Esophagus squamous epithelium (tissue), 5 donors: ENCODE measurements around the gene GRK6. TPM values are rescaled to one million over a fixed set of nuclear protein-coding genes. Genes with fewer than 3 reads are reported as not detected.

Experiments used
- DNase-seq: peaks from one replicate; lab custom pipeline; 2025; lab: John Stamatoyannopoulos, UW
- H3K27ac ChIP-seq, 4 donors: fragments of 200-600 bp; sonication (generic); one replicate each; pipeline ENCODE4 v1.5.1; 2016 to 2019; ENCODE audit warnings: mild to moderate bottlenecking in 1 of 4
- H3K27me3 ChIP-seq, 4 donors: fragments of 200-600 bp; sonication (generic); 1 replicate in 3 of 4; 2 replicates in 1 of 4; pipeline versions ENCODE4 v1.5.1 to v1.6.0; 2017 to 2021; ENCODE audit warnings: antibody characterized with exemption in 1 of 4
- H3K36me3 ChIP-seq, 3 donors: fragments of 200-600 bp; sonication (generic); one replicate each; pipeline ENCODE4 v1.5.1; 2016 to 2019
- H3K4me1 ChIP-seq, 3 donors: fragments of 200-600 bp; sonication (generic); one replicate each; pipeline ENCODE4 v1.5.1; 2017 to 2019
- H3K4me3 ChIP-seq, 4 donors: fragments of 200-600 bp; sonication (generic); 1 replicate in 3 of 4; 2 replicates in 1 of 4; pipeline ENCODE4 v1.5.1; 2016 to 2019; ENCODE audit warnings: mild to moderate bottlenecking in 2 of 4, moderate library complexity in 1 of 4
- H3K9me3 ChIP-seq, 3 donors: fragments of 200-600 bp; sonication (generic); one replicate each; pipeline ENCODE4 v1.5.1; 2016 to 2019
- CTCF ChIP-seq, 6 experiments: fragments of 450-650 bp in 4 of 6; fragments of 200-600 bp in 2 of 6; sonication (generic) in 2 of 6; IDR thresholded peaks; one replicate each; pipeline ENCODE4 v1.5.1; 2016 to 2019; ENCODE audit warnings: antibody characterized with exemption in 6 of 6, mild to moderate bottlenecking in 4 of 6, moderate library complexity in 4 of 6
- POLR2A ChIP-seq, 4 donors: fragments of 450-650 bp; IDR thresholded peaks; one replicate each; pipeline ENCODE4 v1.6.1; 2017; ENCODE audit warnings: antibody characterized with exemption in 4 of 4, mild to moderate bottlenecking in 4 of 4, moderate library complexity in 3 of 4
- WGBS, 2 donors: methylation state at CpG; one replicate each; pipeline ENCODE4 v1.1.5; 2018; 5-methylcytosine and 5-hydroxymethylcytosine counted together
- intact Hi-C: fragments of 100-400 bp; cut with DNase I; formaldehyde crosslinking; loops from one replicate; pipeline ENCODE4 v1.15.0; 2022
- total RNA-seq, 4 donors: library from RNA; depleted of rRNA; stranded (reverse); fragments of >200 nt; gene quantifications; one replicate each; pipeline ENCODE4 v1.1.0, GENCODE V29; 2016
- donor health status: DM: yes; HTN: yes; CAD: no.

The GRK6 gene
- total RNA-seq, 4 donors from 2014 or later: 24.6 to 39.7 (median 29.5) TPM

GRCh38 chr5:177454397-177455035, 28.0 kb downstream of the GRK6 start:
- DNase-seq: peak; percentile 63
- peak overlapping the region; percentile 43 to 76 (median 60) for H3K4me3 ChIP-seq
- peaks cover 34 to 71% (median 40%) of the 10 kb centered on the region in 3 donors for H3K4me1 ChIP-seq
- intact Hi-C loops: loop anchor here (5.0 to 10.0 kb wide), 2 partner anchors 47 to 140 kb away; partner anchors contain the start of genes F12 and MXD3
- H3K27ac ChIP-seq: peak overlapping the region; percentile 68 to 91 (median 80)
- WGBS, 2 donors: 0% methylated on average over 11 of the region's 84 CpGs; no CpG with 5 or more reads in 1 of the 2 donors
- peaks cover 0 to 30% (median 0%) of the 10 kb centered on the region in 4 donors for H3K27me3 ChIP-seq
- no peaks in the 10 kb centered on the region for H3K9me3 ChIP-seq
- TF ChIP-seq CTCF (IDR thresholded peaks at IDR 0.05) (peak; percentile 96 to 99 (median 98)), POLR2A (IDR thresholded peaks at IDR 0.05) (no peak)
- peaks cover 0 to 18% (median 5%) of the 10 kb centered on the region in 3 donors for H3K36me3 ChIP-seq

GRCh38 chr5:177455036-177455660, 28.7 kb downstream of the GRK6 start:
- Histone ChIP-seq H3K27me3 (peaks cover 0 to 25% (median 0%) of the 10 kb centered on the region in 4 donors), H3K9me3 (no peaks in the 10 kb centered on the region), H3K4me3 (peak overlapping the region; percentile 43 to 76 (median 60)), H3K27ac (peak overlapping the region; percentile 68 to 91 (median 80)), H3K4me1 (peaks cover 30 to 65% (median 39%) of the 10 kb centered on the region in 3 donors), H3K36me3 (peaks cover 0 to 24% (median 5%) of the 10 kb centered on the region in 3 donors)
- WGBS, 2 donors: no CpG with 5 or more reads among the region's 80 CpGs
- TF ChIP-seq CTCF (IDR thresholded peaks at IDR 0.05) (peak; percentile 66 to 89 (median 74)), POLR2A (IDR thresholded peaks at IDR 0.05) (no peak)
- no peak for DNase-seq
- intact Hi-C loops: loop anchor here (10.0 kb wide), 1 partner anchor 140 kb away; the partner anchor contains the start of gene MXD3

GRCh38 chr5:177455661-177456590, 29.4 kb downstream of the GRK6 start:
- WGBS, 2 donors: 0% methylated on average over 1 to 10 of the region's 76 CpGs
- intact Hi-C loops: loop anchor here (10.0 kb wide), 1 partner anchor 141 kb away; the partner anchor contains the start of gene MXD3
- Histone ChIP-seq H3K27ac (peak overlapping the region; percentile 68 to 91 (median 80)), H3K27me3 (peaks cover 0 to 18% (median 0%) of the 10 kb centered on the region in 4 donors), H3K4me1 (peaks cover 29 to 61% (median 39%) of the 10 kb centered on the region in 3 donors), H3K4me3 (peak overlapping the region; percentile 43 to 76 (median 60)), H3K36me3 (peaks cover 0 to 27% (median 5%) of the 10 kb centered on the region in 3 donors), H3K9me3 (no peaks in the 10 kb centered on the region)
- TF ChIP-seq CTCF (IDR thresholded peaks at IDR 0.05): peak; percentile 91 to 94 (median 92)
- no peak for TF ChIP-seq POLR2A (IDR thresholded peaks at IDR 0.05)
- DNase-seq: peak; percentile 50

- DNase-seq: no peak
- Histone ChIP-seq H3K4me3 (peak overlapping the region in 3 of 4 donors; percentile 43 to 76 (median 74)), H3K27ac (peak overlapping the region in 3 of 4 donors; percentile 30 to 65 (median 50))
These were observed 30.1 kb downstream of the GRK6 start for GRCh38 chr5:177456591-177456964.

More at GRCh38 chr5:177456591-177456964, 30.1 kb downstream of the GRK6 start:
- 27 to 46% methylated on average over 8 to 12 of the region's 12 CpGs for WGBS, 2 donors
- Histone ChIP-seq H3K4me1 (peaks cover 29 to 63% (median 39%) of the 10 kb centered on the region in 3 donors), H3K27me3 (peaks cover 0 to 15% (median 0%) of the 10 kb centered on the region in 4 donors), H3K9me3 (no peaks in the 10 kb centered on the region), H3K36me3 (peaks cover 0 to 27% (median 5%) of the 10 kb centered on the region in 3 donors)
- TF ChIP-seq CTCF (IDR thresholded peaks at IDR 0.05) (no peak), POLR2A (IDR thresholded peaks at IDR 0.05) (no peak)
- intact Hi-C loops: loop anchor here (10.0 kb wide), 1 partner anchor 142 kb away; the partner anchor contains the start of gene MXD3
